SK-N-SH (cell line): ENCODE data around the gene ARID1B. TPM values are rescaled to one million over a fixed set of nuclear protein-coding genes. Genes with fewer than 3 reads are reported as not detected.

ENCODE experiments used
- CTCF ChIA-PET: fragments of 300-600, 350-600 bp; formaldehyde crosslinking; extraction: SDS; loops from one replicate; lab custom pipeline; 2021; lab: Yijun Ruan, JAX
- POLR2A ChIA-PET: fragments of 350-600 bp; sonication (Branson Sonifier 250); formaldehyde crosslinking; extraction: SDS; loops from one replicate; lab custom pipeline; 2020; ENCODE audit warnings: antibody characterized with exemption, inconsistent platforms; lab: Yijun Ruan, JAX
- DNase-seq: peaks from one replicate; pipeline ENCODE4 v3.0.0; 2012
- H2AFZ ChIP-seq: fragments of 200-600 bp; sonication (generic); 2 replicates; pipeline ENCODE4 v1.8.1; 2016; ENCODE audit warnings: antibody characterized with exemption, mild to moderate bottlenecking, low read depth
- H3F3A ChIP-seq: fragments of 200-600 bp; sonication (generic); replicated peaks from 2 replicates; pipeline ENCODE3; 2016; ENCODE audit warnings: antibody characterized with exemption, mild to moderate bottlenecking; ENCODE audit not compliant: insufficient read depth
- H3K27ac ChIP-seq, 2 experiments: fragments of 200-500 bp in 1 of 2; fragments of 200-600 bp in 1 of 2; sonication (Bioruptor generic) in 1 of 2; sonication (generic), shearing (Covaris generic) in 1 of 2; 2 replicates each; pipeline versions ENCODE4 v1.5.1 to v1.6.1; 2014 to 2016; ENCODE audit warnings: low read depth in 2 of 2, inconsistent platforms in 1 of 2, low read length in 1 of 2, mild to moderate bottlenecking in 1 of 2, mixed read lengths in 1 of 2
- H3K27me3 ChIP-seq: fragments of 200-600 bp; sonication (generic), shearing (Covaris generic); 2 replicates; pipeline ENCODE4 v1.6.1; 2016; ENCODE audit warnings: mixed run types; ENCODE audit not compliant: insufficient read depth
- H3K36me3 ChIP-seq, 2 experiments: fragments of 200-500 bp in 1 of 2; fragments of 200-600 bp in 1 of 2; sonication (Bioruptor generic) in 1 of 2; sonication (generic) in 1 of 2; replicated peaks in 1 of 2; 2 replicates each; pipeline versions ENCODE3 to v1.5.1; 2014 to 2016; ENCODE audit warnings: low read length in 1 of 2, mild to moderate bottlenecking in 1 of 2; ENCODE audit not compliant: insufficient read depth in 2 of 2, control insufficient read depth in 1 of 2
- H3K4me1 ChIP-seq, 2 experiments: fragments of 200-500 bp in 1 of 2; fragments of 200-600 bp in 1 of 2; sonication (Bioruptor generic) in 1 of 2; sonication (generic), shearing (Covaris generic) in 1 of 2; 2 replicates each; pipeline versions ENCODE4 v1.5.1 to v1.6.1; 2014 to 2016; ENCODE audit warnings: low read depth in 1 of 2, low read length in 1 of 2, mixed run types in 1 of 2; ENCODE audit not compliant: insufficient read depth in 2 of 2, control insufficient read depth in 1 of 2
- H3K4me2 ChIP-seq: fragments of 200-600 bp; sonication (generic), shearing (Covaris generic); 2 replicates; pipeline ENCODE4 v1.6.1; 2017; ENCODE audit warnings: mixed run types
- H3K4me3 ChIP-seq, 2 experiments: fragments of 200-500 bp in 1 of 2; fragments of 200-600 bp in 1 of 2; sonication (Bioruptor generic) in 1 of 2; sonication (generic), shearing (Covaris generic) in 1 of 2; 2 replicates each; pipeline versions ENCODE4 v1.5.1 to v1.8.1; 2014 to 2016; ENCODE audit warnings: low read depth in 2 of 2, inconsistent platforms in 1 of 2, low read length in 1 of 2, mild to moderate bottlenecking in 1 of 2, mixed read lengths in 1 of 2, moderate library complexity in 1 of 2
- H3K79me2 ChIP-seq: fragments of 200-600 bp; sonication (generic); 2 replicates; pipeline ENCODE4 v1.8.1; 2017; ENCODE audit warnings: mild to moderate bottlenecking; ENCODE audit not compliant: insufficient read depth
- H3K9ac ChIP-seq: fragments of 200-600 bp; sonication (generic); 2 replicates; pipeline ENCODE4 v1.6.1; 2017; ENCODE audit warnings: mixed run types
- H3K9me2 ChIP-seq: fragments of 200-600 bp; sonication (generic); 2 replicates; pipeline ENCODE4 v1.6.1; 2017; ENCODE audit warnings: mixed run types
- H3K9me3 ChIP-seq: fragments of 200-600 bp; sonication (generic); 2 replicates; pipeline ENCODE4 v1.6.1; 2017; ENCODE audit warnings: mixed run types, mild to moderate bottlenecking, moderate library complexity
- H4K20me1 ChIP-seq: fragments of 200-600 bp; sonication (generic); 2 replicates; pipeline ENCODE4 v1.6.1; 2017; ENCODE audit warnings: mild to moderate bottlenecking, mixed run types; ENCODE audit not compliant: insufficient read depth
- CTCF ChIP-seq: fragments of 200-600 bp; sonication (generic); IDR thresholded peaks from 2 replicates; pipeline ENCODE4 v1.6.1; 2017; ENCODE audit warnings: antibody characterized with exemption, mild to moderate bottlenecking, moderate library complexity
- EP300 ChIP-seq, 2 experiments: IDR thresholded peaks; 2 replicates each; pipeline versions ENCODE4 v1.4.0 to v1.6.1; 2012; ENCODE audit warnings: borderline replicate concordance in 1 of 2, low read depth in 1 of 2, low read length in 1 of 2
- EZH2phosphoT487 ChIP-seq: fragments of 200-600 bp; sonication (generic); IDR thresholded peaks from 2 replicates; pipeline ENCODE4 v1.6.1; 2017; ENCODE audit warnings: low read depth, mixed run types, mild to moderate bottlenecking, antibody characterized with exemption, moderate library complexity, borderline replicate concordance
- FOSL2 ChIP-seq: IDR thresholded peaks from 2 replicates; pipeline ENCODE4 v1.4.0; 2012; ENCODE audit warnings: low read depth, mild to moderate bottlenecking, moderate library complexity, borderline replicate concordance
- FOXM1 ChIP-seq: IDR thresholded peaks from 2 replicates; pipeline ENCODE4 v1.4.0; 2012; ENCODE audit warnings: low read depth, mild to moderate bottlenecking
- GABPA ChIP-seq: IDR thresholded peaks from 2 replicates; pipeline ENCODE4 v1.4.0; 2012; ENCODE audit warnings: low read depth, mild to moderate bottlenecking
- IRF3 ChIP-seq: fragments of 150-350 bp; IDR thresholded peaks from 2 replicates; pipeline ENCODE4 v1.6.1; 2016; ENCODE audit warnings: mild to moderate bottlenecking, low read depth, low read length
- MAX ChIP-seq: IDR thresholded peaks from 2 replicates; pipeline ENCODE4 v1.4.0; 2012; ENCODE audit warnings: low read depth
- MEF2A ChIP-seq: IDR thresholded peaks from 2 replicates; pipeline ENCODE4 v1.4.0; 2012; ENCODE audit warnings: low read depth, borderline replicate concordance
- MXI1 ChIP-seq: IDR thresholded peaks from 2 replicates; pipeline ENCODE4 v1.6.1; 2012; ENCODE audit warnings: mild to moderate bottlenecking, low read depth, low read length, improper control_type of control experiment
- RAD21 ChIP-seq: IDR thresholded peaks from 2 replicates; pipeline ENCODE4 v1.6.1; 2012; ENCODE audit warnings: mild to moderate bottlenecking, low read length
- RFX5 ChIP-seq: IDR thresholded peaks from 2 replicates; pipeline ENCODE4 v1.6.1; 2012; ENCODE audit warnings: mild to moderate bottlenecking, improper control_type of control experiment, low read length
- RXRA ChIP-seq: IDR thresholded peaks from 2 replicates; pipeline ENCODE4 v1.4.0; 2012; ENCODE audit warnings: low read depth, mild to moderate bottlenecking, borderline replicate concordance
- TAF1 ChIP-seq: IDR thresholded peaks from 2 replicates; pipeline ENCODE4 v1.6.1; 2012; ENCODE audit warnings: low read depth, mild to moderate bottlenecking, low read length, moderate library complexity, borderline replicate concordance
- TCF12 ChIP-seq: IDR thresholded peaks from 2 replicates; pipeline ENCODE4 v1.4.0; 2012
- TEAD4 ChIP-seq: IDR thresholded peaks from 2 replicates; pipeline ENCODE4 v1.4.0; 2012; ENCODE audit warnings: mild to moderate bottlenecking, borderline replicate concordance; ENCODE audit not compliant: insufficient read depth
- YY1 ChIP-seq: IDR thresholded peaks from 2 replicates; pipeline ENCODE4 v1.4.0; 2012; ENCODE audit warnings: low read depth, mild to moderate bottlenecking
- WGBS: methylation state at CpG from one replicate; pipeline ENCODE4 v1.1.6; 2017; ENCODE audit warnings: low lambda C conversion rate; 5-methylcytosine and 5-hydroxymethylcytosine counted together
- polyA plus RNA-seq, 3 experiments: library from polyadenylated mRNA; depleted of rRNA; stranded (reverse); fragments of >200 nt; gene quantifications; 2 replicates each; pipeline ENCODE4 v1.2.3, GENCODE V29; 2012
- TF ChIP-seq, protein P1 (sequence below): fragments of 150-350 bp; IDR thresholded peaks from 2 replicates; pipeline ENCODE4 v1.6.1; 2017; ENCODE audit warnings: antibody characterized with exemption, low read length, low read depth, borderline replicate concordance

ARID1B gene
- polyA plus RNA-seq, 1 of the 3 experiments (the other 2 are of a cell fraction): 13.6 TPM

DNA sequence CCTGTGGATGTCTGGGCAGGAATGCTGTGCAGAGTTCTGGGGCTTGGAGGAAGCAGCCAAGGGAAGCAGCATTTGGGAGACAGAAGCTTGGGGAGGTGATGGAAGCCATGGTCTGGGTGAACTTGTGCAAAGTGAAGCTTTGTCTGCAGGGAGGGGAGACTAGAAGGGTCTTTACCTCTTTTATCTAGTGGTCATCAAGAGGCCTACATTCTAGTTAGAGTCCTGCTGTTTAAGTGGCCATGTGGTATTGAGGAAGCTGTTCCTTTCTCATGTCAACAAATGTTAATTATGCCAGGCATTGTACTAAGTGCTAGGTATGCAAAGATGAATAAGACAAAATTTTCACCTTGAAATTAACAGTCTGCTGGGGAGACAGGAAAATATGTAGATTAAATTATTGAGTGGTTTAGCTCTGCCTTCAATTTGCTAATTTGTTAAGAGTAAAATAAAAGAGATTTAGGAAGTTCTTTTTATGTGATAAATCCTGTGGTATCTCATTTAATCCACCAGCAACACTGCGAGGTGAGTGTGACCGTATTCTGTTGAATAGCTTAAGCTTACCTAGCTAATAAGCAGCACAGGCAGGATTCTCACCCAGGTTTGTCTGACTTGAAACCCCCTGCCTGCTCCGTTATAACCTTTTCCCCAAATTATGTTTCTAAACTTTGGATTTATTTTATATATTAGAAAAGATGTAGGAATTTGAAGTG, 43.1 kb downstream of the ARID1B start:
- peaks cover 98% of the 10 kb centered on the region for H3K79me2 ChIP-seq
- peaks cover 12 to 28% of the 10 kb centered on the region in 2 experiments; a peak in 3 of 4 replicates for H3K4me1 ChIP-seq
- H3K27ac ChIP-seq: no peak overlapping the region; a peak in 1 of 4 replicates
- peaks cover 98% of the 10 kb centered on the region for H4K20me1 ChIP-seq
- TF ChIP-seq FOXM1: no peak
- no peak for TF ChIP-seq IRF3
- no peak for TF ChIP-seq TCF12
- TF ChIP-seq RAD21: no peak
- no peak for TF ChIP-seq MEF2A
- no peak for TF ChIP-seq RFX5
- no peak for TF ChIP-seq EZH2phosphoT487
- TF ChIP-seq FOSL2: no peak
- no peak for TF ChIP-seq EP300 (IDR thresholded peaks at IDR 0.05; ENCODE audit: borderline replicate concordance in 1 of 2, low read depth in 1 of 2, low read length in 1 of 2)
- TF ChIP-seq YY1: no peak
- no peak for TF ChIP-seq TAF1
- TF ChIP-seq MAX: no peak
- TF ChIP-seq RXRA: no peak
- TF ChIP-seq TEAD4: no peak
- 91% methylated on average over 3 of the region's 3 CpGs for WGBS
- H3K36me3 ChIP-seq: no peaks in the 10 kb centered on the region
- no peak overlapping the region for H2AFZ ChIP-seq
- CTCF ChIA-PET: interaction anchor here (0.8 to 1.7 kb wide), 3 partner anchors 12 to 225 kb away, joined by 3 to 4 read pairs (median 3); no protein-coding TSS in a partner anchor
- DNase-seq: no peak
- no peaks in the 10 kb centered on the region for H3K9me3 ChIP-seq
- H3K4me3 ChIP-seq: no peak overlapping the region
- H3F3A ChIP-seq: peaks cover 3% of the 10 kb centered on the region
- no peak overlapping the region for H3K4me2 ChIP-seq
- no peaks in the 10 kb centered on the region for H3K9me2 ChIP-seq
- H3K9ac ChIP-seq: no peak overlapping the region
- no peaks in the 10 kb centered on the region for H3K27me3 ChIP-seq
- POLR2A ChIA-PET: no interaction called here

GRCh38 chr6:156821707-156822106, 44.5 kb downstream of the ARID1B start:
- no peak overlapping the region for H2AFZ ChIP-seq
- H3K4me2 ChIP-seq: no peak overlapping the region
- H3K79me2 ChIP-seq: peaks cover 98% of the 10 kb centered on the region
- H3K9me3 ChIP-seq: no peaks in the 10 kb centered on the region
- H3F3A ChIP-seq: peaks cover 3% of the 10 kb centered on the region
- no peaks in the 10 kb centered on the region for H3K27me3 ChIP-seq
- ChIA-PET POLR2A (no interaction called here), CTCF (interaction anchor here (0.6 to 0.8 kb wide), 2 partner anchors 11 to 226 kb away, joined by 3 read pairs; no protein-coding TSS in a partner anchor)
- H3K9me2 ChIP-seq: no peaks in the 10 kb centered on the region
- peaks cover 24 to 37% of the 10 kb centered on the region in 2 experiments; a peak in 3 of 4 replicates for H3K4me1 ChIP-seq
- no peak for DNase-seq
- H3K9ac ChIP-seq: no peak overlapping the region
- TF ChIP-seq RXRA (no peak), MXI1 (no peak), TCF12 (no peak), GABPA (no peak), YY1 (no peak), CTCF (no peak), FOSL2 (no peak)
- TF ChIP-seq, protein P1, sequence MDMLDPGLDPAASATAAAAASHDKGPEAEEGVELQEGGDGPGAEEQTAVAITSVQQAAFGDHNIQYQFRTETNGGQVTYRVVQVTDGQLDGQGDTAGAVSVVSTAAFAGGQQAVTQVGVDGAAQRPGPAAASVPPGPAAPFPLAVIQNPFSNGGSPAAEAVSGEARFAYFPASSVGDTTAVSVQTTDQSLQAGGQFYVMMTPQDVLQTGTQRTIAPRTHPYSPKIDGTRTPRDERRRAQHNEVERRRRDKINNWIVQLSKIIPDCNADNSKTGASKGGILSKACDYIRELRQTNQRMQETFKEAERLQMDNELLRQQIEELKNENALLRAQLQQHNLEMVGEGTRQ: no peak
- 94% methylated on average over 2 of the region's 2 CpGs for WGBS
- no peak overlapping the region for H3K4me3 ChIP-seq
- no peaks in the 10 kb centered on the region for H3K36me3 ChIP-seq
- peaks cover 97% of the 10 kb centered on the region for H4K20me1 ChIP-seq
- H3K27ac ChIP-seq: no peak overlapping the region
